HepG2 (cell line): ENCODE results near the gene C6orf62. TPM values are rescaled to one million over a fixed set of nuclear protein-coding genes. Genes with fewer than 3 reads are reported as not detected.

Experiments used
- ATAC-seq: fragments of 200-7000 bp; cut with Tn5 transposase; 3 replicates; pipeline ENCODE4 v1.9.1; 2020; ENCODE audit warnings: mild to moderate bottlenecking, moderate library complexity
- BruUV-seq: library from RNA; stranded (reverse); fragments of 400-500 nt; replicated peaks from 2 replicates; lab custom pipeline; 2021; lab: Mats Ljungman, UMichigan
- CTCF ChIA-PET: fragments of 300-600 bp; formaldehyde crosslinking; extraction: SDS; loops from one replicate; lab custom pipeline; 2021; ENCODE audit warnings: low total read pairs, inconsistent platforms, low intra/inter-chr PET ratio; lab: Yijun Ruan, JAX
- POLR2A ChIA-PET: fragments of 350-600 bp; sonication (Branson Sonifier 250); formaldehyde crosslinking; loops from one replicate; lab custom pipeline; 2020; ENCODE audit warnings: antibody characterized with exemption, inconsistent platforms; lab: Yijun Ruan, JAX
- DNase-seq: peaks from one replicate; pipeline ENCODE4 v3.0.0-alpha.2; 2015; ENCODE audit warnings: low spot score
- FAIRE-seq: peaks from 3 replicates; lab custom pipeline; 2011; peaks lifted over from hg19 to GRCh38; lab: Jason Lieb, UNC
- H2AFZ ChIP-seq: one replicate; pipeline ENCODE4 v1.6.1; 2011; ENCODE audit warnings: low read length, inconsistent platforms
- H3K27ac ChIP-seq: fragments of 300-600 bp; 3 replicates; pipeline ENCODE4 v1.8.0; 2011; ENCODE audit warnings: mixed run types, mild to moderate bottlenecking, mixed read lengths, low read length, inconsistent platforms; ENCODE audit not compliant: insufficient read depth; ENCODE audit errors: extremely low read length
- H3K27me3 ChIP-seq, 2 experiments: fragments of 200-600 bp in 1 of 2; 2 replicates in 1 of 2; 3 replicates in 1 of 2; pipeline versions ENCODE4 v1.6.0 to v1.8.0; 2011; ENCODE audit warnings: low read length in 2 of 2, mild to moderate bottlenecking in 2 of 2, moderate library complexity in 2 of 2, inconsistent platforms in 1 of 2; ENCODE audit not compliant: insufficient read depth in 2 of 2, control insufficient read depth in 1 of 2
- H3K36me3 ChIP-seq, 2 experiments: fragments of 200-600 bp in 1 of 2; replicated peaks in 1 of 2; 2 replicates in 1 of 2; 3 replicates in 1 of 2; pipeline versions ENCODE4 v1.5.1 to v1.8.0; 2011; ENCODE audit warnings: low read length in 2 of 2, inconsistent platforms in 1 of 2; ENCODE audit not compliant: insufficient read depth in 2 of 2, control insufficient read depth in 1 of 2
- H3K4me1 ChIP-seq: 2 replicates; pipeline ENCODE4 v1.5.1; 2012; ENCODE audit warnings: low read length, inconsistent platforms; ENCODE audit not compliant: insufficient read depth
- H3K4me2 ChIP-seq: 2 replicates; pipeline ENCODE4 v1.6.0; 2011; ENCODE audit warnings: low read depth, low read length, inconsistent platforms
- H3K4me3 ChIP-seq, 3 experiments: fragments of 200-600 bp in 1 of 3; sonication (generic), shearing (Covaris generic) in 1 of 3; replicated peaks in 1 of 3; 2 replicates each; pipeline ENCODE4 v1.5.1; 2011 to 2016; ENCODE audit warnings: low read length in 3 of 3, inconsistent platforms in 2 of 3, low read depth in 2 of 3, mild to moderate bottlenecking in 2 of 3, control low read depth in 1 of 3, mixed read lengths in 1 of 3; ENCODE audit not compliant: insufficient read depth in 1 of 3
- H3K79me2 ChIP-seq: one replicate; pipeline ENCODE4 v1.6.1; 2011; ENCODE audit warnings: low read length, inconsistent platforms; ENCODE audit not compliant: insufficient read depth
- H3K9ac ChIP-seq: 2 replicates; pipeline ENCODE4 v1.6.0; 2011; ENCODE audit warnings: mild to moderate bottlenecking, low read depth, low read length, inconsistent platforms; ENCODE audit not compliant: insufficient read depth
- H3K9me3 ChIP-seq: 2 replicates; pipeline ENCODE4 v1.5.1; 2012; ENCODE audit warnings: mild to moderate bottlenecking, low read length
- H4K20me1 ChIP-seq: 2 replicates; pipeline ENCODE4 v1.6.0; 2011; ENCODE audit warnings: inconsistent platforms, mild to moderate bottlenecking, low read length, moderate library complexity; ENCODE audit not compliant: insufficient read depth
- GATAD2A ChIP-seq: IDR thresholded peaks from 2 replicates; pipeline ENCODE4 v1.6.1; 2016
- ISX ChIP-seq: sonication (generic); formaldehyde crosslinking; conservative IDR thresholded peaks from 2 replicates; pipeline ENCODE4 v1.5.0; 2020; ENCODE audit warnings: missing genetic modification reagents
- LBX2 ChIP-seq: sonication (generic); formaldehyde crosslinking; IDR thresholded peaks from 2 replicates; pipeline ENCODE4 v1.5.0; 2020; ENCODE audit warnings: missing genetic modification reagents, mild to moderate bottlenecking, borderline replicate concordance
- SMARCE1 ChIP-seq: fragments of 450-650 bp; IDR thresholded peaks from 2 replicates; pipeline ENCODE4 v1.6.1; 2017; ENCODE audit warnings: borderline replicate concordance
- SOX13 ChIP-seq, 3 experiments: fragments of 450-650 bp in 1 of 3; sonication (generic) in 1 of 3; formaldehyde crosslinking in 1 of 3; IDR thresholded peaks in 2 of 3; conservative IDR thresholded peaks in 1 of 3; 2 replicates each; pipeline versions ENCODE4 v1.5.0 to v1.6.1; 2016 to 2020; ENCODE audit warnings: antibody characterized with exemption in 1 of 3, mild to moderate bottlenecking in 1 of 3, missing compliant biosample characterization in 1 of 3, missing genetic modification reagents in 1 of 3, moderate library complexity in 1 of 3
- SP1 ChIP-seq, 2 experiments: fragments of 450-650 bp in 1 of 2; sonication (generic) in 1 of 2; formaldehyde crosslinking in 1 of 2; IDR thresholded peaks; 2 replicates each; pipeline versions ENCODE4 v1.4.0 to v1.6.1; 2016 to 2020; ENCODE audit warnings: missing genetic modification reagents in 1 of 2
- ZNF878 ChIP-seq: sonication (generic); formaldehyde crosslinking; IDR thresholded peaks from 2 replicates; pipeline ENCODE4 v1.8.1; 2023; ENCODE audit warnings: mild to moderate bottlenecking, missing genetic modification reagents, moderate library complexity
- whole genome bisulfite sequencing: methylation state at CpG from one replicate; pipeline ENCODE4 v1.1.6; 2017; ENCODE audit warnings: low lambda C conversion rate; 5-methylcytosine and 5-hydroxymethylcytosine counted together
- in situ Hi-C: cut with HindIII; loops from 2 replicates; pipeline ENCODE4 v1.10.0; 2017; ENCODE audit warnings: low pct_unique_long_range_greater_than_20kb; ENCODE audit not compliant: extremely low pct_ligation_motif_present
- intact Hi-C: fragments of 100-400 bp; cut with micrococcal nuclease; formaldehyde crosslinking; loops from one replicate; pipeline ENCODE4 v1.10.0; 2022; ENCODE audit not compliant: unreplicated experiment
- polyA plus RNA-seq, 8 experiments: library from polyadenylated mRNA; depleted of rRNA in 3 of 8; stranded (reverse) in 7 of 8; unstranded in 1 of 8; fragments of >200 nt; fragmentation: Illumina TruSeq in 4 of 8; extraction: Trizol in 4 of 8; gene quantifications; 2 replicates each; pipeline versions ENCODE4 v1.2.1 to v1.2.3, GENCODE V29; 2011 to 2016; ENCODE audit warnings: low read depth in 4 of 8, missing spikeins in 1 of 8, mixed read lengths in 1 of 8; ENCODE audit not compliant: insufficient read depth in 1 of 8
- total RNA-seq, 5 experiments: library from RNA; depleted of rRNA; stranded (reverse); fragments of >200 nt; fragmentation: Illumina TruSeq; extraction: Trizol; gene quantifications; 2 replicates each; pipeline ENCODE4 v1.2.3, GENCODE V29; 2016; ENCODE audit warnings: low read depth in 1 of 5
- TF ChIP-seq, protein P1 (sequence below): sonication (generic); formaldehyde crosslinking; IDR thresholded peaks from 2 replicates; pipeline ENCODE4 v1.9.0; 2021; ENCODE audit warnings: missing genetic modification reagents, mild to moderate bottlenecking, borderline replicate concordance

C6orf62 gene
- total and polyA plus RNA-seq, 2 of the 13 experiments (the other 11 are each of a cell fraction or from before 2014, with no cell fraction given), result 54.8 to 90.4 TPM

DNA sequence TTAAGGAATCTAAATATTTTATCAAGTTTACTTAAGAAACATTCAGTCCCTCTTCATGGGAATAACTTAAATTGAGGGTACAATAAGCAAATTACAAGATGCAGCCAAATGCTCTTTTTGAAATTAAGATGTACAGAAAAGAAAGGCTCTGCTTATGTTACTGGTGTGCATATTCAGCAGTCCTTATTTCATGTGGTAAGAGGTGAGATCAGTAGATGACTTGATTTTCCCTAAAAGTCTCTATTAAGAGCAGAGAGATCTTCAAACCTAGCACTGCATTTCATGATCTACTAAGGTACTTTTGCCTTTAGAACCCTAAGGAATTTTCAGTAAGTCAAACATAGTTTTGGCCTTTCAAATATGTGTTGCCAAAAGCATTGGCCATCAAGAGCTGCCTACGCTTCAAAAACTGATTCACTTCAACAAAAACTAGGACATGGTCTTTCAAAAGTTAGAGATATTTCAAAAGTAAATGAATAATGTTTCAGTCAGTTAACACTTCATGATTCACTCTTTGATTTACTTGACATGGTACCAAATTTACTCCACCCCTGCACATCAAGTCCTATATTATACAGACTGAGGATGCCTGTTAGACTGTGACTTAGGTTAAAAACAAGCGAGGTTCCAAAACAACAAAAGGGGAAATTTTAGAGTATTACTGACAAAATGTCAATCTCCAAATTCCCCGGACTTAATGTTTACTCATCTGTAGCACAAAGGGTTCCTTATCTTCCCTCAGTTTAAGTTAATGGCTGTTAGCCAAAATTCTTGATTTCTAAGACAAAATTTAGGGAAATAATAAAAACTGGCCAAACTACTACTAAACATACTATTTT lies 19.2 kb downstream of the C6orf62 start:
- peaks cover 0 to 16% of the 10 kb centered on the region in 2 experiments; a peak in 4 of 5 replicates for H3K36me3 ChIP-seq
- no peak for FAIRE-seq
- intact Hi-C loops, result loop anchor here (10.0 kb wide), 3 partner anchors 175 to 375 kb away; partner anchors contain the start of gene ALDH5A1

More for the DNA sequence above, 19.2 kb downstream of the C6orf62 start:
- H3K9me3 ChIP-seq, result no peaks in the 10 kb centered on the region
- H3K27me3 ChIP-seq, result no peaks in the 10 kb centered on the region
- peaks cover 12% of the 10 kb centered on the region for H3K4me1 ChIP-seq
- H2AFZ ChIP-seq, result no peak overlapping the region
- BruUV-seq, result no TSS peak
- H4K20me1 ChIP-seq, result no peaks in the 10 kb centered on the region
- H3K9ac ChIP-seq, result no peak overlapping the region
- DNase-seq, result peak; percentile 21
- TF ChIP-seq GATAD2A, result no peak
- TF ChIP-seq ISX (CRISPR knock-in tag), result 0 out of 2 replicates have a peak, but pooled peaks have one; percentile 27
- TF ChIP-seq SP1 (IDR thresholded peaks at IDR 0.05), result no peak
- no peak for TF ChIP-seq SP1 (CRISPR knock-in tag; IDR thresholded peaks at IDR 0.05)
- TF ChIP-seq LBX2 (CRISPR knock-in tag), result no peak
- TF ChIP-seq ZNF878, result no peak
- no peak for TF ChIP-seq SMARCE1
- TF ChIP-seq, protein P1, sequence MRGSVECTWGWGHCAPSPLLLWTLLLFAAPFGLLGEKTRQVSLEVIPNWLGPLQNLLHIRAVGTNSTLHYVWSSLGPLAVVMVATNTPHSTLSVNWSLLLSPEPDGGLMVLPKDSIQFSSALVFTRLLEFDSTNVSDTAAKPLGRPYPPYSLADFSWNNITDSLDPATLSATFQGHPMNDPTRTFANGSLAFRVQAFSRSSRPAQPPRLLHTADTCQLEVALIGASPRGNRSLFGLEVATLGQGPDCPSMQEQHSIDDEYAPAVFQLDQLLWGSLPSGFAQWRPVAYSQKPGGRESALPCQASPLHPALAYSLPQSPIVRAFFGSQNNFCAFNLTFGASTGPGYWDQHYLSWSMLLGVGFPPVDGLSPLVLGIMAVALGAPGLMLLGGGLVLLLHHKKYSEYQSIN (CRISPR knock-in tag), result no peak
- no peak for TF ChIP-seq SOX13 (IDR thresholded peaks at IDR 0.05)
- TF ChIP-seq SOX13 (CRISPR knock-in tag; conservative IDR thresholded peaks at IDR 0.05 in 1 of 2, IDR thresholded peaks at IDR 0.05 in 1 of 2), result 0 out of 4 replicates have a peak, but pooled peaks of 1 of the 2 experiments have one; percentile 6
- 67% methylated on average over 3 of the region's 3 CpGs for WGBS
- in situ Hi-C loops, result loop anchor here (5.0 to 10.0 kb wide), 2 partner anchors 117 to 265 kb away; no protein-coding TSS in a partner anchor
- CTCF ChIA-PET, result no interaction called here
- no peak overlapping the region for H3K4me2 ChIP-seq
- H3K27ac ChIP-seq, result no peak overlapping the region
- ATAC-seq, result peak; percentile 5; the same call in 1 of the 3 replicates
- H3K79me2 ChIP-seq, result no peaks in the 10 kb centered on the region
- POLR2A ChIA-PET, result interaction anchor here (1.0 kb wide), 1 partner anchor 22 kb away, joined by 3 read pairs; no protein-coding TSS in a partner anchor
- H3K4me3 ChIP-seq, result no peak overlapping the region
